SK-N-SH treated with all-trans-retinoic acid at 6 μM for 48 hours (cell line): ENCODE results near the gene SLC41A1.

Source experiments
- BACH2 ChIP-seq: fragments of 250-450 bp; sonication (Bioruptor Pico); IDR thresholded peaks from 2 replicates; pipeline ENCODE4 v1.9.0; 2021; ENCODE audit warnings: mild to moderate bottlenecking, borderline replicate concordance
- ISL1 ChIP-seq: fragments of 250-450 bp; sonication (Bioruptor Pico); IDR thresholded peaks from 2 replicates; pipeline ENCODE4 v2.1.2; 2022; ENCODE audit warnings: mild to moderate bottlenecking, moderate library complexity
- ZNF8 ChIP-seq: fragments of 450-650 bp; formaldehyde crosslinking; IDR thresholded peaks from 2 replicates; pipeline ENCODE4 v1.5.0; 2020; ENCODE audit warnings: mild to moderate bottlenecking, moderate library complexity

DNA sequence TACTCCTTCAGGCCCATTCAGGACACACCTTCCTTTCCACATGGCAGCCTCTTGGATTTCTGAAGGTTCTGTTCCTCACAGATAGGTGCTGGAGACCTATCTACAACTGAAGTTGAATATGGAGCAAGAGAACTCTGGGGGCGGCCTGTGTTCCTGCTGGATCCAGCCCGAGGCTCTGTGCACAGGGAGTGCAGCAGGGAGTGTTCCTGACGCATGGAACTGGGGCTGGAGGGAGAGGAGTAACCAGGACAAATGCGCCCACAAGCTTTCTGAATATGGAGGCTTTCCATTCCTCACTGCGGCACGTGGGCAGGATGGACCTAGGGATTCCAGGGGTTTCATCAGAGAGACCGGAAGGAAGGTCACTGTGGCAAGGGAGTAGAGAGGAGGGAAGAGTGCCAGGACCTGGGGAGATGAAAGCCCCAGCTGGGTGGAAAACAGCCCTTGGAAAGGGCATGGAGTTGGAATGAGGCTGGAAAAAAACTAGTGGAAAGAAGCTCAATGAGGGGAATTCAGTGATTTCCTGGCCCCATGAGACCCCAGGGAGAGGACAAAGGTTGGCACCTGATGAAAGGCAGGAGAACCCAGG is 24.5 kb upstream of the SLC41A1 start:
- no peak for TF ChIP-seq ISL1
- no peak for TF ChIP-seq BACH2 (CRISPR knock-in tag)
- TF ChIP-seq ZNF8 (CRISPR knock-in tag) = no peak
